ENCODE measurements around the gene ASCL3.
"Not testable (repeated sequence)": the region's sequence is repeated elsewhere in the genome, so short reads cannot be mapped to it uniquely, and the experiment has no call there.

The ASCL3 gene

DNA sequence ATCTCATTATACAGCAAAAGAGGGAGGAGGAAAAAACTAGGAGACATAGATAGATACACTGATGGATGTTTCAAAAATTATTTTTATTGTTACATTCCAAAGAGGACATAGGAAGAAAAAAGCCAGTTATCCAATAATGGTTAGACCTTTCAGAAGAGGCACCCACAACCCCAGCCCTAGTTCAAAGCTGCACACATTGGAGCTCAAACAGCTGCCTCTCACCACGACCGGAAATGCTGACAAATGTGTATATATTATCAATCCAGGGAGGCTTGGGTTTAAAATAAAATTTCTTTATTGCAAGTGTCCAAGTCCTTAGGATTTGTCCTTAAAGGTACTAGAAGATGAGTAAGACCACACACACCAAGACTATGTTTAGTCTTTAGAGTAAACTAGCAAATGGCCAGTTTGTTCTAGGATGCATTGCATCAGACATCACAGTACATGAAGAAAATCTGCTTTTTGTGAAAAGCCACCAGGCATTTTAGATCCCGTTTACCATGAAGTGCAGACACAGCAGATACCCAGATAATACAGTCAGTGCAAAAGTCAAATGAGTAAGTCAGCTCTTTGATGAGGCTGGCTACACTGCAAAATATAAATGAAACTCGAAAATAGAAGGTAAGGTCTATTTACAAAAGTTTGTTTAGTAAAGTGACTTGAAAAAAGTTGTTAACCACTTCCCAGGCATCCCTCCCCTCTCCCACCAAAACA is 4.6 kb upstream of the ASCL3 start:
- no peak for DNase-seq

DNA sequence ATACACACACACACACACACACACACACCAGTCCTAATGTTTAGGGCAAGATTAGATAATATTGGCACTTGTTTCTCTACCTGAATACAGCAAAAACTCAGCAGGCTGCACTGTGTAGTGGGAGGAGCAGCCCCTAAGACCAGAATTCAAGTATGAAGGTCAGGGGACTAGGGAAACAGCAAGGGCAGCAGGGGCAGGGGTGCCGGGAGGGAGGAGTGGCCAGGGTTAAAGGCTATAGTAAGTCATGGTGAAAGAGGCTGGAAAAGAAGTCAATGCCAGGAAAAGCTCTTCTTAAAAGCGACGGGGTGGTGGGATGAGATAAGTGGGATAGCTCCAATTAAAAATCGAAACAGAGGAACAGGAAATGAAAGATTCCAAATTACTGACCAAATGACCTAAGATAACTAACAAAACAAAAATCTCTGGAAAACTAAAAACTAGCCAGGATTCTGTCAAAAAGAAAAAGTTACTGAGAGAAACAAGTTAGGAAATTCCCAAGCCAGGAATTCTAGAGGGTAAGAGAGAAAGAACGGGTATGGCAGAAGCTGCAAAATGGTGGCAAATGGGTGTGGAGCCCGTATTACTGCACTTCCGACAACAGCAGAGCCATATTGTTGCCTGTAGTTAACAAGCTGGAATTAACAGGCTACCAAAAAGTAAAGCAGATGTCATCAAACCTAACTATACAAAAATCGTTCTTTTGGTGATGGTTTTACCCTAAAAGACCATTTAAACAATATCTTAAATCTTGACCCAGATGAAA is 1.3 kb downstream of the ASCL3 start:
- DNase-seq, result no peak

DNA sequence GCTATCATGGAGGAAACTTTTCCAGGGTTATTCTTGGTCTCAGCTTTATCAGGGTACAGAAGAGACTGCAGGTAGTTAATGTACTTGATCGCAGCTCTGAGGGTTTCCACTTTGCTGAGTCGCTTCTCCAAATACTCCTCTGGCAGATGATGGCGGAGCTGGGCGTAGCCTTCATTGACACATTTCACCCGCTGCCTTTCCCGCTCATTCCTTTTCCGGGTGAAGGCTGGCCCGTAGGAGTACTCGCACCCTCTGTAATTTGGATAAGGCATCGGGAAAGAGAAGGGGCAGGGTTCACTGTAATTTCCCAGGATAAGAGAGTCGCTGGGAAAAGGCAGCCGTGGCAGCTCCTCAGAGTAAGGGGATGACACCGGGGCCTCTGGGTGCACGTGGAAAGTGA is 5.2 kb downstream of the ASCL3 start:
- no peak for DNase-seq

DNA sequence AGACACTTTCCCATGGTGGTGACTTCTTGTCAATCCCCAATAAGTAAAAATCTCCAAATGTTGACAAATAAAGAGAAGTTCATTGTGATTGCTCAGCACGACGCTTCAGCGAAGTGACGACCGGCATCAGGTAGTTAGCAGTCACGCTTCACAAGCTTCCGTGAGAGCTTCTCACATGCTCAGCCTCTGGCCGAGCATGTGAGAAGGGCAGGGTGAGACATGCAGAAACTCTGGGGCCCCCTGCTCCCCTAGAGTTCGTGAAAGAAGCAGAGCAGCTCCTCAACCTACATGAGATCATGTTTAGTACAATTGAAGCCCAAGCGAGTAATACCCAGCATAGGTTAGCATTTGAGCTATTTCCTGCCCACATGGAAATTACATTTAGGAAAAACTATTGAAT is 5.7 kb downstream of the ASCL3 start:
- no peak for DNase-seq

DNA sequence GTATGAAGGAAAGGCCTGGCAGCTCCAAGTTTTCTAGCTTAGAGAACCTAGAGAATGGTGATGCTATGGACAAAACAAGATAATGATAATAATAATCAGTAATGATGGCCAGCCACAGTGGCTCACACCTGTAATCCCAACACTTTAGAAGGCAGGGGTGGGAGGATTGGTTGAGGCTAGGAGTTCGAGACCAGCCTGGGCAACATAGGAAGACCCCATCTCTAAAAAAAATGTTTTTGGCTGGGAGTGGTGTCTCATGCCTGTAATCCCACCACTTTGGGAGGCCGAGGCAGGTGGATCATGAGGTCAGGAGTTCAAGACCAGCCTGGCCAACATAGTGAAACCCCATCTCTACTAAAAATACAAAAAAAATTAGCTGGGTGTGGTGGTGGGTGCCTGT is 7.0 kb downstream of the ASCL3 start:
- not testable (repeated sequence) for DNase-seq

DNA sequence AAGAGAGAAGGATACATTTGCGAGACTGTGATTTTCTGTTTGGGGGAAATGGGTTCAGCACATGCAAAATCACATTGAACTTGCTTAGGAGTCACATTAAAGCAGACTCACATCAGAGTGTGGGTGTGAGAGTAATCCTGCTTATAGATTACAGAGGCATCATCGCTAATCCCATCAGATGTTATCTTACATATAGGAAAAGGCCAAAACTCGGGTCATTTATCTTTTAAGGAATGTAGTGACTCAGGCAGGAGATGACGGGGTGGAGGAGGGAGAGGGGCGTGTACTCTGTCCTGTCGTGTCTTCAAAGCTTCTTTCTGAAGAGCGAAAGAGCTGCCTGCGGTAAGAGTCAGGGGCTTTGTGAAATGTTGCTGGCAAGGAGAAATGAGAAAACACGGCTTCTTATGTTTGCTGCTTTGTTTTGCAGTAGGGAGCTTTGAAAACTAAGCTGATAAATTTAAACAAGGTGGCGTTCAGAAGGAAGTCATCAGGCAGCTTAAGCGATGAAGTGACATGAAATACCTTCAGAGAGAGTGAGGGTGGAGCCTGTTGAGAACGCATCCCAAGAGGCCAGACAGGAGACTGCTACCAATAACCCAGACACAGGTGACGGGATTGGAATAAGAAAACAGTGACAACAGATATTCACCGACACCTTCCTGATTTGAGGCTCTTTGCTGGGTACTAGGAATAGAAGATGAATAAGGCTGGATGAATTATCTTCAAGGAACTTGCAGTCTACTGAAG is 7.9 kb downstream of the ASCL3 start:
- DNase-seq, result no peak

DNA sequence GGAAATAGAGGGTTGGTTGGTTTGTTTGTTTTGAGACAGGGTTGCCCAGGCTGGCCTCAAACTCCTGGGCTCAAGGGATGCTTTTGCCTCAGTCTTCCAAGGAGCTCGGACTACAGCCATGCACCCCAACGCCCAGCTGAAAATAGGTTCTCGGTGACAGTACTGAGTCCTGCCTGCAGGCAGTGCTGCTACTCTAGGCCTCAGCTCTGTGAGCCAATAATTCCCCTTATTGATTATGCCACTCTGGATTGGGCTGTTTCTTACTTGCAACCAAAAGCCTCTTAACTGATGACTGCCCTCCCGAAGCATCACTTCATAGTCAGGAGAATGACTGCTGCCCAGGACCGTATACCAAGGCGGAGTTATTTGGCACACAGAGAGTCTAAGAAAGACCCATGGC is 8.9 kb downstream of the ASCL3 start:
- no peak for DNase-seq

DNA sequence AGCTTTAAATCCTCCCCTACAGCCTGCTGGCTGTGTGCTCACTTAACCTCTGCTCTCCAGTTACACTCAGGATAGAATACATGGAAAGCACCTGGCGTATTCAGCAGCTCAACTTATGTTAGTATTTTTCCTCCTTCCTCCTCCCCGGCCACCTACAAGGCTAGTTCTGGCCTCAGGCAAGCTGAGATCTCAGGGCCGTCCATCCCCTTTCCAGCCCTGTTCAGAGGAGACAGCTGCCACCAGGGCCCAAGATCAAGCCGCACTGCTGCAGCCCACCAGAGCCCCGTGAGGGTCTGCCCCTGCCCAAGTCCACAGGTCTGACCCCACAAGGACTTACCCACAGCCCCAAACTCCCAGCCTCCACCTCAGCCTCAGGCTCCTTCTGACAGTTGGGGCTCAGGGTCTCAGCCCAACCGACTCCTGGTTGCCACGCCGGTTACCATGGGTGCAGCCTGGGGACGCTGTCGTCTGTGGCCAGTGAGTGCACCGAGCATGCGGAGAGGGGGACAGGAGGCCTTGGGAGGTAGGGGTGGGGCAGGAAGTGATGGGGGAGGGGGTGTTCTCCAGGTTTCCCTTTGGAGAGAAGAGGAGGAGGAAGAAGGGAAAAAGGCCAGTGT is 10.1 kb downstream of the ASCL3 start, which contains the start of gene C11orf16:
Gene C11orf16 (minus strand): TSS at position 384 of the 617 bp plus-strand sequence. CDS start 639 bp downstream, outside the sequence.
- DNase-seq, result no peak

DNA sequence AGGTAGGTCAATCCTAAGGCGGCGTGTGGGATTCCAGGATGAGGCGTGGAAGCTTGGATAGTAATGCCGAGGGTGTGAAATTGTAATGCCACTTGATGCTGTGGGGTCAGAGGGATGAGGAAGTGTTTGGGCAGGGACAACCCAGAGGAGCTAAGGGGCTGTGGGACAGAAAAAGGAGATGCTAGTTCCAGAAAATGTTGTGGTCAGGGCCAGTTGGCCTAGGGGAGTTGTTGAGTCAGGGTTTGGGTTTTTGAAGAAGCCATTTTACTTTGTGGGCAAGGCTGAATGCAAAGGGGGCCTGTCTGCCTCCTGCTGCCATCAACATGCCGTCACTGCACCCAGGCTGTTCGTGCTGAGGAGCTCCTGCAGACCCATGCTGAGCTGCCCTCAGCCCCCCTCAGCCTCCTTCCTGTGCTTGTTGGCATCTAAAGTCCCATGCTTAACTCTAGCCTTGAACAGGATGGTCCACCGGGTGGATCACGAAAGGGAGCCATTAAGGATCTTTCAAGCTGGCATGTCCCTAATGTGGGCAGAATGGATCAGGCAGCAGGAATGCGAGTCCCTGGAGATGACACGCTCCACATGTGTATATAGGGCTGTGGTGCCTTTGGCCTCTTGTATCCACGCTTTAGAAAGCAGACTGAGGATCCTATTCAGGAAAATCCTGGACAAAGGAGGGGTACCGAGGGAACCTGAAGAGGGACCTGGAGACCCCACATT is 12.2 kb downstream of the ASCL3 start:
- no peak for DNase-seq

DNA sequence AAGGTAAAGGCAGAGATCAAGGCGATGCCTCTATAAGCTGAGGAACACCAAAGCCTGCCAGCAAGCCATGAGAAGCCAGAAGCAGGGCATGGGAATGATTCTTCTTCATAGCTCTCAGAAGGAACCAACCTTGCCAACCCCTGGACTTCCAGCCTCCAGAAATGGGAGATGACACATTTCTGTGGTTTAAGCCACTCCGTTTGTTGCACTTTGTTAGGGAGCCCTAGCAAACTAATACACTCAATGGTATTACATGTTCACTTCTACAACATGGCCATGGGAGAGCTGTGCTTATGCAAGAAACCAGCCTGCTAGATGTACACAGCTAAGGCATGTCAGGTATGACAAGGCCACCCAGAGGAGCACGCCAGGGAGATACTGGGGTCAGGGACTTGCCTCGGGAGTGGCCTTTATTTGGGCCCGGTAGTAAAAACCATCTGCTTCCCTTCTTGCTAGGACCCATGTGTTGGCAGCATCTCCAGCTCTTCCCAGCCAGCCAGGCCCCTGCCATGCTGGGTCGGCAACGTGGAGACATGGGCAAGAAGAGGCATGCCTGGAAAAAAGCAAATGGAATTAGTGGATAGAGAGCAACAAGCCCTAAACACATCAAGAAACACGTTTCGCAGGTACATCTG is 13.7 kb downstream of the ASCL3 start:
- no peak for DNase-seq

DNA sequence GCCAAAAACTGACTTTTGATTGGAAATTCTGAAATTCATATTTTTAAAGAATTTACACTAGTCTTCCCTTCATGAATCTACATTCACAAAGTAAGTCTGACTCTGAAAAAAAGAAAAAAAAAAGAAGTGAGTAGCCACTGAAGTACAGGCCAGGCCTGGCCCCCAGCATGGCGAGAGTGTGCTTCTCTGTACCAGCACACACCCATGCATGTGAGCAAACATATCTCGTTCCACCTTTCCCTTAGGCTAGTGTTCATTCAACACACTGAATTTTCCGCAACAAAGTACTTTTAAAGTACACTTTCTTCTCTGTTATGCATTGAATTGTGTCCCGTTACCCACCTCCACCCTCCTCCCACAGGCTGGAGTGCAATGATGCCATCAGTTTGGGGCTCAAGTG is 14.6 kb downstream of the ASCL3 start:
- no peak for DNase-seq

DNA sequence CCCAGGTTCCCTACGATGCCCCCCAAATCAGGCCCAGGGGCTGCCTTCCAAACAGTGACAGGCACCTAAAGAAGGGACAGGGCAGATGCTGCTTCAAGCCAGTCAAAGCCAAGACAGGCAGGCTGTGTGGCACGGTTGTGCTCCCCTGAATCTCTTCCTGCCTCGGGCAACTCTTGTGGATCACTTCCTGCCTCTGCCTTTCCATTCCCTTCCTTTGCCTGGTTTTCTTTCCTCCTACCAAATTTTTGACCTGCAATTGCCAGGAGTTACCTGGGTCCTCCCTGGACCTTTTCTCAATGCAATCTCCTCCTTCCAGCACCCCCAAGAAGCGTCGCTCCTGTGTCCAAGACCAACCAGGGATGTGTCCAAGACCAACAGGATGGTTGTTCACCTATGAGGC is 15.6 kb downstream of the ASCL3 start:
- DNase-seq, result no peak

DNA sequence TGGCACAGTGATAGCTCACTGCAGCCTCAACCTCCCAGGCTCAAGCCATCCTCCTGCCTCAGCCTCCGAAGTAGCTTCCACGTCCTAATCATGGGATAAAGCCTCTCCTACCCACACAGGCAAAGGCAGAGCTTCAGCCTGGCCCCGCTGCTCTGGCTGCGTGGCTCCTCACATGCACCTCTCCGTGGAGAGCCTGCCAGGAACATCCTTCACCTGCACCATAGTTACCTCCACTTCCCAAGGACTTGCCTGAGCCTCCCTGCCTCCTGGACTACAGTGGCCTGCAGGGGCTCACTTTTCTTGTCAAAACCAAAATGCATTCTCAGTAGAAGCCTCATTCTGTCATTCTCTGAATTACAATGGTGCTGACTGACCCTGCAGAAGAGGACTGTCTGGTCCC is 16.6 kb downstream of the ASCL3 start:
- DNase-seq, result no peak

DNA sequence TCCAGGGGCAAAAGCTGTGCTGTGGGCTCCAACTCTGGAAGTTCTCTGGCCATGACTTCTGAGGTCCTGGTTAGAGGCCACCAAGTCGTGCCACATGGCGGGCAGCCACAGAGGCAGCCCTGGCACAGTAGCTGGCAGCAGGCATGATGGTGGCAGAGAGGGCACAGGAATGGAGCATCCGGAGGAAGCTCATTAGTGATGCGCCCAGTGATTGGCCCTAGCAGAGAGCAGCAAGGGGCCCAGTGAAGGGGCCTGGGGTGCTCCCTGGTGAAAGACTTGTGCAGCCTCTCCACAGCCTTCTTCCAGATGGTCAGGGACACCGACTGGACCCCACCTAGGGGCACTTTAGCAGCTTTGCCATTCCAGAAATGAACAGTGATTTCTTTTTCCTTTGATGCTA is 17.1 kb downstream of the ASCL3 start:
- no peak for DNase-seq

DNA sequence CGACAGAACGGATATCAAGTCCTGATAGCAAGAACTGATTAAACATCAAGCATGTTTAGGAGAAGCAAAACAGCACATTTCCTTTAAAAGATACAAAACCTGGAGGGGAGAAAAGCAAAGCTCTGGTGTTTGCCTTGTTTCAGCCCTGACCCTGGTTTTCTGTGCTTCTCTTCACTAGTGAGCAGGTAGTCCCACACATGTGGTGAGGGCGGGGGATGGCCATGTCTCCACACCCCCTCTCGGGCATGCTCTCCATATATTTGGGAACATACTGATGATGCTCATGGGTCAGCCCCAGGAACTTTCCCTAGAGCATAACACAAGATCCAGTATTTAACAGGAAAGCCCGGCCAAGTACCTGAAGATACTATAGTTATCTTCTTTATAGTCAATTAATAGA is 20.1 kb downstream of the ASCL3 start:
- DNase-seq, result no peak

DNA sequence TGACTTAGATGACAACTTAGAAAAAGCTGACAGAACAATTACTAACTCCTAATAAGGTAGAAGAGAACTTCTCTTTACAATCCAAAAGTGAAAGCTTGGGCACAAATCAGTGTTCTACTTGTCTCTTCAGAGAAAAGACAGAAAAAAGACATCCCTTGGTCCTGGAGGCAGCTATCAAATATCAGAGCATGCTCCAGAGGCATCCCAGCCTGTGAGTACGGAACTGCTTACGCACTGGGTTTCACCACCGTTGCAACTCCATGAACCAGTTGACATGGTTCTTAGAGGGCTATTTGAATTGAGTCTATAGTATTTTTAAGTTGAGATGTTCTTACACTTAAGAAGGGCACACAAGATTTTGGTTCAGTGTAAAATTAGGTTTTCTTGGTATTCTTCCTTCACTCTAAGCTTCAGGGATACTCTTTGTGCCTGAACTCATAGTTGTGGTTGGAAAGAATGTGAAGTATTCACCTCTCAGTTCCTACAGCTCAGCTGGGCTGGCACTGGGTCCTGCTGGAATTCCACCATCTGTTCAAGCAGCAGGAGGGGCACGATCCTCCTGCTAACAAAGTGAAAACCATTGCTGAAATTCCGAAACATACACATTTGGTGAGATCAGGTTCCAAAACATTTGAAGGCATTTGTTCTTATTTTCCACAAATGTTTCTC is 25.5 kb downstream of the ASCL3 start:
- no peak for DNase-seq

DNA sequence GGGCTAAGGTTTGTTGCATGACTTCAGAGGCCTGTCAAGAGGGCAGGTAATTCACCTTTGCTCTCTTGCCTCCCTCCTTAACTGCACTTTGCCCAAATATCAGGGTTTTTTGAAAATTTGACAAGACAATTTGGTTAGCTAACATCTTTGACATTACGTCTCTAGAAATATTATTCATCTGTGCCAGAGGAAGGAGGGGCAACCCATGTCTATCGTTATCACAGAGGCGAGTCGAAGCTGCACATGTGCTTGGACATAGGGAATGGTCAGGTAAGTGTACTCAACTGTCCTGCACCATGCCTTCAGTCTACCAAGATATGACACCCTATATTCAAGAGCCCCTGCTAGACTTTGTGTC is 28.2 kb downstream of the ASCL3 start:
- DNase-seq, result no peak

DNA sequence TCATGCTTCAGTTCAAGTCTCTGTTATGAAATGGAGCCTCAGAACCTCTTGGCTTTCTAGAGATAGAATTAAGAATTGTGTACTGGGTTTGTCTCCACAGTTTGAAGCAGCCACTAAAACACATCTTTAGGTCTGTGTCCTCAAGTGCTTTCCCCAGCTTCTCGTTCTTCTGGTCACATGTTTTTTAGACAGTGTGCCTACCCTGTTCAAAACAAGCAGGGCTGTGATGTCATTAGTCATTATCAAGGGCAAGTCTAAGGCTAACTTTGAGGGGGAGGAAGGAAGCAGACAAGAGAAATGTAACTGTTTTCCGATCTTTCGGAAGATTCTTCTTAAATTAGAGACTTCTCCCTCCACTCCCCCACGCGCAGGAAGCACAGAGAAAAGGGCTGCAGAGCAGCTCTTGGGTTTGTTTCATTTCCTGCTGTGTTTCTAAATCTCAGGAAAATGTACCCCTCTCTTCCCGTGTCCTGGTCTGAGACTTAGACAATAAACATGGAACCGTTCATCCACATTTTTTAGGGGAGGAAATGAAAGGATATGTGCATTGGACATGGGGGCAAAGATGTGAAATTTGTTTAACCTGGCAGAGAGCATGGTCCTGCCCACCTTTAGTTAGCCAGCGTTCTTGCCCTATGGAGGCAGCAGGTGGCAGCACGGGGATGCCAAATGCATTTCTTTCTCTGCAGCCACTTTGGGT is 28.7 kb downstream of the ASCL3 start:
- peak; percentile 25 to 33 for DNase-seq

DNA sequence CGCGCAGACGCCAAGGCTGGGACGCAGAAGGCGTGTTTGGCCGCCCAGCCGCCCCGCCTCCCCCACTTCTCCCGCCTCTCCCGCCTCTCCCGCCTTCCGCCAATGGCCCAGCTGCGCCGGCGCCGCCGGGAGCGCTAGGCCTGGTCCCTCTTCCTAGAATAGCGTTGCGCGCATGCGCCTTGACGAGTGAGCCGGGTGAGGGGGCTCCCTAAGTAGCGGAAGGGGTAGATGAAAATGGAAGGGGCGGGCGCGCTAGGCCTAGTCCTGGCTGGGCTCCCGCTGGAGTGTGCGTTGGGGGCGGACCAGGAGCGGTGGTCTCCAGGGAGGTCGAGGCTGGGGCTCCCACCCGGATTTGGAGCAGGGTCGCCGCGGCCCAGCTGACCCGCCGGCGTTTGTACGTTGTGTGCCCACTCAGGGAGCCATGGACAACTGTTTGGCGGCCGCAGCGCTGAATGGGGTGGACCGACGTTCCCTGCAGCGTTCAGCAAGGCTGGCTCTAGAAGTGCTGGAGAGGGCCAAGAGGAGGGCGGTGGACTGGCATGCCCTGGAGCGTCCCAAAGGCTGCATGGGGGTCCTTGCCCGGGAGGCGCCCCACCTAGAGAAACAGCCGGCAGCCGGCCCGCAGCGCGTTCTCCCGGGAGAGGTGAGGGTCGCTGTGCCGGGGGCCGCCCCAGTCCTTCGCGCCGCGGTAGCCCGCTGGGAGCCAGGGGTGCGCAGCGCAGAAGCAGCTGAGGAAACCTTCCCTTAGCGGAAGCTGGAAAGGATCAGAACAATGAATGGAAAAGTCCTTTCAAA is 31.6 kb downstream of the ASCL3 start, which contains the start of gene AKIP1:
Gene AKIP1 (plus strand): TSS at position 161 of the 795 bp plus-strand sequence. CDS start 261 bp downstream, at position 422.
- DNase-seq, result peak; percentile 98

DNA sequence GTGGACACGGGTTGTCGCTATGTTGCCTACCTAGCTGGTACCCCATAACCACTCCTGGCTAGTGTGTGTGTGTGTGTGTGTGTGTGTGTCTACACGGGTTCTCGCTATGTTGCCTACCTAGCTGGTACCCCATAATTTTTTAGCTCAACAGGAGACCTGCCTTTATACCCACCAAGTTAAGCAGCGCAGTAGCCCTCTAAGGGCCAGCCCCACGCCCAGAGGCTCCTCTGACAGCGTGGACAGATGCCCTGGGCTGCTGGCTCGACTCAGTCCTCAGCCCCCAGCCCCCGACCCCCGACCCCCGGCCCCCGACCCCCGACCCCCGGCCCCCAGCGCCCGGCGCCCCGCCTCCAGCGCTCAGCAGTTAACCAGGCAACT is 32.2 kb downstream of the ASCL3 start:
- no peak for DNase-seq

Data from NCI-H1930 (cell line).